ENCODE measurements around the gene CFDP1. TPM values are rescaled to one million over a fixed set of nuclear protein-coding genes. Genes with fewer than 3 reads are reported as not detected.

The CFDP1 gene
- total RNA-seq, 2 donors from 2014 or later, result 35.1 to 52.3 TPM

- Mint-ChIP-seq H3K27ac (no peak overlapping the region), H3K4me1 (peaks cover 14% of the 10 kb centered on the region), H3K4me3 (no peak overlapping the region), H3K36me3 (ENCODE audit: low read depth) (peaks cover 49% of the 10 kb centered on the region), H3K27me3 (no peaks in the 10 kb centered on the region), H3K9me3 (no peaks in the 10 kb centered on the region)
- peak; percentile 50 for ATAC-seq (replicated peaks)
Observed at GRCh38 chr16:75402821-75403475, 30.4 kb downstream of the CFDP1 start.

- Mint-ChIP-seq H3K4me3 (peak overlapping the region; percentile 32), H3K27ac (peak overlapping the region; percentile 71)
Observed at GRCh38 chr16:75402159-75402820, 31.0 kb downstream of the CFDP1 start.

GRCh38 chr16:75401691-75402090 is 31.6 kb downstream of the CFDP1 start:
- peaks cover 14% of the 10 kb centered on the region for H3K4me1 Mint-ChIP-seq
- no peaks in the 10 kb centered on the region for H3K9me3 Mint-ChIP-seq
- ATAC-seq (replicated peaks), result no peak
- H3K27ac Mint-ChIP-seq, result peak overlapping the region; percentile 71
- no peaks in the 10 kb centered on the region for H3K27me3 Mint-ChIP-seq
- peaks cover 40% of the 10 kb centered on the region for H3K36me3 Mint-ChIP-seq (ENCODE audit: low read depth)
- H3K4me3 Mint-ChIP-seq, result peak overlapping the region; percentile 32

More at GRCh38 chr16:75402159-75402820, 31.0 kb downstream of the CFDP1 start:
- Mint-ChIP-seq H3K9me3 (no peaks in the 10 kb centered on the region), H3K27me3 (no peaks in the 10 kb centered on the region), H3K4me1 (peaks cover 14% of the 10 kb centered on the region), H3K36me3 (ENCODE audit: low read depth) (peaks cover 46% of the 10 kb centered on the region)
- ATAC-seq (replicated peaks), result peak; percentile 56

GRCh38 chr16:75398333-75398732 is 35.0 kb downstream of the CFDP1 start:
- Mint-ChIP-seq H3K9me3 (no peaks in the 10 kb centered on the region), H3K4me3 (no peak overlapping the region), H3K36me3 (ENCODE audit: low read depth) (peaks cover 47% of the 10 kb centered on the region), H3K27me3 (no peaks in the 10 kb centered on the region), H3K27ac (no peak overlapping the region), H3K4me1 (peaks cover 14% of the 10 kb centered on the region)
- ATAC-seq (replicated peaks), result no peak

- peaks cover 68% of the 10 kb centered on the region for H3K36me3 Mint-ChIP-seq (ENCODE audit: low read depth)
- H3K9me3 Mint-ChIP-seq, result no peaks in the 10 kb centered on the region
- ATAC-seq (replicated peaks), result no peak
- H3K27ac Mint-ChIP-seq, result no peak overlapping the region
- H3K27me3 Mint-ChIP-seq, result no peaks in the 10 kb centered on the region
- H3K4me3 Mint-ChIP-seq, result no peak overlapping the region
- peaks cover 9% of the 10 kb centered on the region for H3K4me1 Mint-ChIP-seq
Observed at GRCh38 chr16:75394941-75395340, 38.4 kb downstream of the CFDP1 start.

- Mint-ChIP-seq H3K9me3 (no peaks in the 10 kb centered on the region), H3K4me1 (peaks cover 9% of the 10 kb centered on the region), H3K36me3 (ENCODE audit: low read depth) (peaks cover 76% of the 10 kb centered on the region), H3K27ac (no peak overlapping the region), H3K27me3 (no peaks in the 10 kb centered on the region), H3K4me3 (no peak overlapping the region)
- ATAC-seq (replicated peaks), result no peak
Observed at GRCh38 chr16:75392906-75393305, 40.4 kb downstream of the CFDP1 start.

GRCh38 chr16:75390926-75391653 is 42.2 kb downstream of the CFDP1 start:
- peaks cover 9% of the 10 kb centered on the region for H3K4me1 Mint-ChIP-seq
- no peaks in the 10 kb centered on the region for H3K9me3 Mint-ChIP-seq
- H3K27me3 Mint-ChIP-seq, result no peaks in the 10 kb centered on the region
- no peak for ATAC-seq (replicated peaks)
- H3K27ac Mint-ChIP-seq, result no peak overlapping the region
- H3K36me3 Mint-ChIP-seq (ENCODE audit: low read depth), result peaks cover 80% of the 10 kb centered on the region
- H3K4me3 Mint-ChIP-seq, result no peak overlapping the region

GRCh38 chr16:75389096-75389690 is 44.1 kb downstream of the CFDP1 start:
- no peak for ATAC-seq (replicated peaks)
- H3K4me1 Mint-ChIP-seq, result peaks cover 9% of the 10 kb centered on the region
- H3K36me3 Mint-ChIP-seq (ENCODE audit: low read depth), result peaks cover 63% of the 10 kb centered on the region
- H3K4me3 Mint-ChIP-seq, result no peak overlapping the region
- no peaks in the 10 kb centered on the region for H3K9me3 Mint-ChIP-seq
- H3K27ac Mint-ChIP-seq, result peak overlapping the region; percentile 2
- H3K27me3 Mint-ChIP-seq, result no peaks in the 10 kb centered on the region

GRCh38 chr16:75387951-75388350 is 45.4 kb downstream of the CFDP1 start:
- Mint-ChIP-seq H3K27ac (no peak overlapping the region), H3K27me3 (no peaks in the 10 kb centered on the region), H3K4me1 (peaks cover 9% of the 10 kb centered on the region), H3K36me3 (ENCODE audit: low read depth) (peaks cover 51% of the 10 kb centered on the region), H3K4me3 (no peak overlapping the region), H3K9me3 (no peaks in the 10 kb centered on the region)
- no peak for ATAC-seq (replicated peaks)

GRCh38 chr16:75385507-75386152 is 47.7 kb downstream of the CFDP1 start:
- Mint-ChIP-seq H3K27me3 (no peaks in the 10 kb centered on the region), H3K36me3 (ENCODE audit: low read depth) (peaks cover 31% of the 10 kb centered on the region), H3K4me3 (no peak overlapping the region), H3K4me1 (peaks cover 26% of the 10 kb centered on the region), H3K27ac (no peak overlapping the region), H3K9me3 (no peaks in the 10 kb centered on the region)
- ATAC-seq (replicated peaks), result peak; percentile 40

GRCh38 chr16:75383141-75383540 is 50.2 kb downstream of the CFDP1 start:
- Mint-ChIP-seq H3K36me3 (ENCODE audit: low read depth) (peaks cover 28% of the 10 kb centered on the region), H3K4me3 (no peak overlapping the region), H3K27me3 (no peaks in the 10 kb centered on the region), H3K9me3 (no peaks in the 10 kb centered on the region), H3K27ac (no peak overlapping the region), H3K4me1 (peaks cover 39% of the 10 kb centered on the region)
- ATAC-seq (replicated peaks), result no peak

- no peak for ATAC-seq (replicated peaks)
- H3K27me3 Mint-ChIP-seq, result no peaks in the 10 kb centered on the region
- H3K4me3 Mint-ChIP-seq, result no peak overlapping the region
- no peak overlapping the region for H3K27ac Mint-ChIP-seq
- H3K9me3 Mint-ChIP-seq, result no peaks in the 10 kb centered on the region
- peaks cover 44% of the 10 kb centered on the region for H3K4me1 Mint-ChIP-seq
- H3K36me3 Mint-ChIP-seq (ENCODE audit: low read depth), result peaks cover 29% of the 10 kb centered on the region
Observed at GRCh38 chr16:75382611-75383010, 50.7 kb downstream of the CFDP1 start.

GRCh38 chr16:75380870-75381269 is 52.4 kb downstream of the CFDP1 start:
- peaks cover 48% of the 10 kb centered on the region for H3K4me1 Mint-ChIP-seq
- H3K36me3 Mint-ChIP-seq (ENCODE audit: low read depth), result peaks cover 43% of the 10 kb centered on the region

More at GRCh38 chr16:75380870-75381269, 52.4 kb downstream of the CFDP1 start:
- H3K4me3 Mint-ChIP-seq, result peak overlapping the region; percentile 41
- no peak overlapping the region for H3K27ac Mint-ChIP-seq
- no peaks in the 10 kb centered on the region for H3K9me3 Mint-ChIP-seq
- no peaks in the 10 kb centered on the region for H3K27me3 Mint-ChIP-seq
- no peak for ATAC-seq (replicated peaks)
